Measurements from ENCODE around the gene PRSS38.

The PRSS38 gene

GRCh38 chr1:227779685-227780084, 35.8 kb upstream of the PRSS38 start:
- Histone ChIP-seq H3K4me3 (ENCODE audit: low read depth, low read length) (no peak overlapping the region), H3K9me3 (ENCODE audit: control insufficient read depth, insufficient read depth, low read depth, low read length) (no peaks in the 10 kb centered on the region), H3K36me3 (ENCODE audit: control insufficient read depth in 2 of 2, insufficient read depth in 1 of 2, low read length in 2 of 2) (peaks cover 9 to 69% of the 10 kb centered on the region in 2 experiments), H3K4me1 (ENCODE audit: control insufficient read depth, insufficient read depth, low read length) (no peaks in the 10 kb centered on the region), H3K27ac (ENCODE audit: extremely low read depth, low read depth, low read length) (no peak overlapping the region)
- ChIA-PET POLR2A (no interaction called here), CTCF (interaction anchor here (1.7 kb wide), 1 partner anchor 20 kb away, joined by 5 read pairs; no protein-coding TSS in a partner anchor)
- TF ChIP-seq CTCF (tag by site-specific recombination; IDR thresholded peaks at IDR 0.05) (no peak), ZNF707 (tag by site-specific recombination; IDR thresholded peaks at IDR 0.05) (no peak), KLF10 (tag by site-specific recombination; IDR thresholded peaks at IDR 0.05) (no peak), PRDM4 (tag by site-specific recombination; IDR thresholded peaks at IDR 0.05) (no peak), BCL11B (tag by site-specific recombination; IDR thresholded peaks at IDR 0.05; ENCODE audit: low read depth) (no peak), ZNF660 (tag by site-specific recombination; IDR thresholded peaks at IDR 0.05) (no peak), PRDM1 (tag by site-specific recombination; IDR thresholded peaks at IDR 0.05) (no peak), ZNF391 (tag by site-specific recombination; IDR thresholded peaks at IDR 0.05; ENCODE audit: borderline replicate concordance, low read depth) (no peak), ZNF514 (tag by site-specific recombination; IDR thresholded peaks at IDR 0.05) (no peak), ZNF785 (tag by site-specific recombination; IDR thresholded peaks at IDR 0.05) (no peak), SCRT1 (tag by site-specific recombination; IDR thresholded peaks at IDR 0.05; ENCODE audit: borderline replicate concordance) (no peak), ZFP37 (tag by site-specific recombination; IDR thresholded peaks at IDR 0.05) (no peak), PRDM2 (tag by site-specific recombination; IDR thresholded peaks at IDR 0.05; ENCODE audit: borderline replicate concordance) (no peak), HOXD13 (CRISPR knock-in tag; IDR thresholded peaks at IDR 0.05; ENCODE audit: borderline replicate concordance) (no peak), ZNF280D (tag by site-specific recombination; IDR thresholded peaks at IDR 0.05) (no peak), ZNF571 (tag by site-specific recombination; IDR thresholded peaks at IDR 0.05) (no peak), KLF1 (tag by site-specific recombination; IDR thresholded peaks at IDR 0.05) (no peak)
